SK-N-MC (cell line): ENCODE measurements around the gene IFNB1.

Experiments
- EZH2 ChIP-seq: fragments of 200-600 bp; sonication (generic); IDR thresholded peaks from one replicate; pipeline ENCODE4 v1.6.1; 2017; ENCODE audit warnings: antibody characterized with exemption
- POLR2AphosphoS5 ChIP-seq: IDR thresholded peaks from 2 replicates; pipeline ENCODE4 v1.6.1; 2012; ENCODE audit warnings: mild to moderate bottlenecking, low read depth, low read length, borderline replicate concordance

- TF ChIP-seq EZH2, result no peak
- TF ChIP-seq POLR2AphosphoS5, result no peak
Measured at GRCh38 chr9:21078702-21079101, 960 bp upstream of the IFNB1 start.
